ENCODE results near the gene CARD6. TPM values are rescaled to one million over a fixed set of nuclear protein-coding genes. Genes with fewer than 3 reads are reported as not detected.

Gene CARD6
- total and polyA plus RNA-seq, 2 of the 4 experiments (the other 2 are of a cell fraction): 1.8 to 4.3 TPM

GRCh38 chr5:40798801-40799210 is 42.4 kb upstream of the CARD6 start:
- Histone ChIP-seq H3K56ac (ENCODE audit: extremely low read depth, insufficient read depth, low read length) (peak overlapping the region; percentile 77), H4K91ac (ENCODE audit: insufficient read depth, low read depth, low read length) (peak overlapping the region; percentile 85), H3K36me3 (ENCODE audit: control insufficient read depth, insufficient read depth, low read length) (peaks cover 2% of the 10 kb centered on the region), H2AFZ (replicated peaks; ENCODE audit: low read length, poor library complexity) (peak overlapping the region; percentile 97), H3K4me1 (ENCODE audit: control insufficient read depth, insufficient read depth, low read length) (peaks cover 2% of the 10 kb centered on the region; the same call in 1 of the 2 replicates), H2BK120ac (ENCODE audit: low read depth, low read length) (peak overlapping the region; percentile 86), H3K9me3 (ENCODE audit: control insufficient read depth, insufficient read depth, low read length) (no peaks in the 10 kb centered on the region), H3K18ac (ENCODE audit: low read depth, low read length) (peak overlapping the region; percentile 3), H2BK20ac (ENCODE audit: low read depth, low read length) (no peak overlapping the region), H4K8ac (ENCODE audit: low read depth in 2 of 2, low read length in 2 of 2) (peak overlapping the region; percentile 66 to 89; a peak in 2 of 4 replicates), H3K4me2 (ENCODE audit: low read depth, low read length) (peak overlapping the region; percentile 64), H3K27ac (ENCODE audit: insufficient read depth, low read length) (peak overlapping the region; percentile 94), H3K9ac (ENCODE audit: low read depth, low read length) (peak overlapping the region; percentile 89), H4K20me1 (ENCODE audit: insufficient read depth, low read length) (peaks cover 34% of the 10 kb centered on the region), H2BK15ac (ENCODE audit: low read depth, low read length) (peak overlapping the region; percentile 34; the same call in 1 of the 3 replicates), H2BK5ac (ENCODE audit: low read depth, low read length, poor library complexity, severe bottlenecking) (peak overlapping the region; percentile 87), H2AK5ac (ENCODE audit: low read depth, low read length) (peak overlapping the region; percentile 66; the same call in 1 of the 2 replicates), H3K4ac (ENCODE audit: low read depth, low read length) (peak overlapping the region; percentile 96), H2AK9ac (replicated peaks; ENCODE audit: low read depth, low read length, poor library complexity) (peak overlapping the region; percentile 13), H3K9me1 (ENCODE audit: insufficient read depth, low read length) (peaks cover 3% of the 10 kb centered on the region; the same call in 1 of the 2 replicates), H3K23ac (ENCODE audit: low read depth, low read length) (peak overlapping the region; percentile 80), H3K27me3 (ENCODE audit: control insufficient read depth, insufficient read depth, low read length) (no peaks in the 10 kb centered on the region), H4K5ac (ENCODE audit: low read depth, low read length) (no peak overlapping the region), H3K79me1 (ENCODE audit: low read depth in 1 of 2, low read length in 2 of 2) (peaks cover 0 to 26% of the 10 kb centered on the region in 2 experiments; a peak in 2 of 4 replicates), H3K4me3 (ENCODE audit: insufficient read depth, low read depth, low read length) (peak overlapping the region; percentile 85), H3K14ac (replicated peaks; ENCODE audit: low read depth, low read length) (peak overlapping the region; percentile 96)
- BruUV-seq (replicated peaks): no TSS peak
- WGBS, 2 experiments (ENCODE audit: extremely low coverage in 2 of 2, insufficient read length in 1 of 2): no CpG with 5 or more reads among the region's 7 CpGs
- peak; percentile 61 for DNase-seq
- in situ Hi-C loops (cut with MboI; ENCODE audit: low sequenced_read_pairs): no loop called here
- intact Hi-C loops (cut with micrococcal nuclease): no loop called here
- CTCF ChIA-PET: interaction anchor here (0.6 to 1.2 kb wide), 3 partner anchors 10 to 50 kb away, joined by 3 to 5 read pairs (median 3); no protein-coding TSS in a partner anchor
- POLR2A ChIA-PET (ENCODE audit: unreplicated experiment): interaction anchor here (0.7 to 0.8 kb wide), 2 partner anchors 43 to 846 kb away, joined by 5 to 28 read pairs; no protein-coding TSS in a partner anchor
- dilution Hi-C loops (cut with HindIII; ENCODE audit: low sequenced_read_pairs, unreplicated experiment): no loop called here
- peak; percentile 1 for ATAC-seq (ENCODE audit: low read depth)
- TF ChIP-seq RAD21 (IDR thresholded peaks at IDR 0.05; ENCODE audit: low read length) (peak; percentile 21; the same call in 1 of the 2 replicates), CTCF (conservative IDR thresholded peaks at IDR 0.05; ENCODE audit: low read depth, low read length) (no peak; the same call in 1 of the 2 replicates)

Measured in IMR-90 (cell line).